ENCODE measurements around the gene ACTA1.

GRCh38 chr1:229411434-229412055, 22.3 kb downstream of the ACTA1 start:
- TF ChIP-seq CTCF (IDR thresholded peaks at IDR 0.05 in 2 of 3, conservative IDR thresholded peaks at IDR 0.05 in 1 of 3; ENCODE audit: control insufficient read depth in 2 of 3, extremely low read depth in 1 of 3, insufficient read depth in 1 of 3, low read depth in 3 of 3, low read length in 3 of 3) (no peak), SREBF2 (IDR thresholded peaks at IDR 0.05; ENCODE audit: low read length) (no peak), SP1 (IDR thresholded peaks at IDR 0.05; ENCODE audit: low read depth, low read length) (no peak), POLR2A (IDR thresholded peaks at IDR 0.05; ENCODE audit: low read depth, low read length) (no peak), CBX3 (IDR thresholded peaks at IDR 0.05; ENCODE audit: borderline replicate concordance, low read depth) (no peak), CREB1 (IDR thresholded peaks at IDR 0.05; ENCODE audit: low read depth) (no peak), EZH2 (IDR thresholded peaks at IDR 0.05; ENCODE audit: borderline replicate concordance, control insufficient read depth, low read depth, low read length) (no peak), CBFB (IDR thresholded peaks at IDR 0.05; ENCODE audit: low read depth) (no peak), CHD2 (IDR thresholded peaks at IDR 0.05; ENCODE audit: borderline replicate concordance, low read depth, low read length) (no peak), NR2F1 (conservative IDR thresholded peaks at IDR 0.05) (no peak), CBX5 (IDR thresholded peaks at IDR 0.05; ENCODE audit: low read depth) (no peak), USF2 (IDR thresholded peaks at IDR 0.05; ENCODE audit: borderline replicate concordance, low read depth, low read length) (no peak)

All from GM12878 (cell line).